ENCODE data around the gene INHBA. TPM values are rescaled to one million over a fixed set of nuclear protein-coding genes. Genes with fewer than 3 reads are reported as not detected.

The INHBA gene
- total RNA-seq, 1 experiment from 2014 or later, result 0.28 TPM

DNA sequence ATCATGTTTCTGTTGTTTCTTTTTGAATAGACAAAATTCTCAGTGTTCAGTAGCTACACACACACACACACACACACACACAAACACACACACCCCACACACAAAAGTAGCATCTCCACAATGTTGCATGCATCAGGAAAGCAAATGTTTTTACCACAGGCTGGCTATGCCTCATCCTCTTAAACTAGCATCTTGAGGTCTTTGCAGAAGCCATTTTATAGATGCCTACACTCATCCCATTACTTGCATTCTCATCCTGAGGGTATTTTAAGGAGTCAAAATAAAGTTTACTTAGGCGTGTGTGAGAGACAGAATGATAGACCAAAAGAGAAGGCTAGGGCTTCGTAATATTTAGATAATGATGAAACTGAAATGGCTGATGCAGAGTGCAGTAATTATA, 7.9 kb upstream of the INHBA start:
- DNase-seq (ENCODE audit: low read depth, low spot score) (no peak), ATAC-seq (no peak)
- CTCF ChIA-PET, result interaction anchor here (0.6 kb wide), 1 partner anchor 1527 kb away, joined by 3 read pairs; no protein-coding TSS in a partner anchor
- BruUV-seq (replicated peaks), result no TSS peak
- intact Hi-C loops (cut with micrococcal nuclease; ENCODE audit: unreplicated experiment) (no loop called here), in situ Hi-C loops (cut with HindIII; ENCODE audit: low pct_unique_long_range_greater_than_20kb, low sequenced_read_pairs) (no loop called here)
- TF ChIP-seq, protein P1, sequence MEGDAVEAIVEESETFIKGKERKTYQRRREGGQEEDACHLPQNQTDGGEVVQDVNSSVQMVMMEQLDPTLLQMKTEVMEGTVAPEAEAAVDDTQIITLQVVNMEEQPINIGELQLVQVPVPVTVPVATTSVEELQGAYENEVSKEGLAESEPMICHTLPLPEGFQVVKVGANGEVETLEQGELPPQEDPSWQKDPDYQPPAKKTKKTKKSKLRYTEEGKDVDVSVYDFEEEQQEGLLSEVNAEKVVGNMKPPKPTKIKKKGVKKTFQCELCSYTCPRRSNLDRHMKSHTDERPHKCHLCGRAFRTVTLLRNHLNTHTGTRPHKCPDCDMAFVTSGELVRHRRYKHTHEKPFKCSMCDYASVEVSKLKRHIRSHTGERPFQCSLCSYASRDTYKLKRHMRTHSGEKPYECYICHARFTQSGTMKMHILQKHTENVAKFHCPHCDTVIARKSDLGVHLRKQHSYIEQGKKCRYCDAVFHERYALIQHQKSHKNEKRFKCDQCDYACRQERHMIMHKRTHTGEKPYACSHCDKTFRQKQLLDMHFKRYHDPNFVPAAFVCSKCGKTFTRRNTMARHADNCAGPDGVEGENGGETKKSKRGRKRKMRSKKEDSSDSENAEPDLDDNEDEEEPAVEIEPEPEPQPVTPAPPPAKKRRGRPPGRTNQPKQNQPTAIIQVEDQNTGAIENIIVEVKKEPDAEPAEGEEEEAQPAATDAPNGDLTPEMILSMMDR (IDR thresholded peaks at IDR 0.05), result no peak
- no peak for TF ChIP-seq POLR2AphosphoS5 (IDR thresholded peaks at IDR 0.05; ENCODE audit: low read depth, low read length)
- TF ChIP-seq, protein P2, sequence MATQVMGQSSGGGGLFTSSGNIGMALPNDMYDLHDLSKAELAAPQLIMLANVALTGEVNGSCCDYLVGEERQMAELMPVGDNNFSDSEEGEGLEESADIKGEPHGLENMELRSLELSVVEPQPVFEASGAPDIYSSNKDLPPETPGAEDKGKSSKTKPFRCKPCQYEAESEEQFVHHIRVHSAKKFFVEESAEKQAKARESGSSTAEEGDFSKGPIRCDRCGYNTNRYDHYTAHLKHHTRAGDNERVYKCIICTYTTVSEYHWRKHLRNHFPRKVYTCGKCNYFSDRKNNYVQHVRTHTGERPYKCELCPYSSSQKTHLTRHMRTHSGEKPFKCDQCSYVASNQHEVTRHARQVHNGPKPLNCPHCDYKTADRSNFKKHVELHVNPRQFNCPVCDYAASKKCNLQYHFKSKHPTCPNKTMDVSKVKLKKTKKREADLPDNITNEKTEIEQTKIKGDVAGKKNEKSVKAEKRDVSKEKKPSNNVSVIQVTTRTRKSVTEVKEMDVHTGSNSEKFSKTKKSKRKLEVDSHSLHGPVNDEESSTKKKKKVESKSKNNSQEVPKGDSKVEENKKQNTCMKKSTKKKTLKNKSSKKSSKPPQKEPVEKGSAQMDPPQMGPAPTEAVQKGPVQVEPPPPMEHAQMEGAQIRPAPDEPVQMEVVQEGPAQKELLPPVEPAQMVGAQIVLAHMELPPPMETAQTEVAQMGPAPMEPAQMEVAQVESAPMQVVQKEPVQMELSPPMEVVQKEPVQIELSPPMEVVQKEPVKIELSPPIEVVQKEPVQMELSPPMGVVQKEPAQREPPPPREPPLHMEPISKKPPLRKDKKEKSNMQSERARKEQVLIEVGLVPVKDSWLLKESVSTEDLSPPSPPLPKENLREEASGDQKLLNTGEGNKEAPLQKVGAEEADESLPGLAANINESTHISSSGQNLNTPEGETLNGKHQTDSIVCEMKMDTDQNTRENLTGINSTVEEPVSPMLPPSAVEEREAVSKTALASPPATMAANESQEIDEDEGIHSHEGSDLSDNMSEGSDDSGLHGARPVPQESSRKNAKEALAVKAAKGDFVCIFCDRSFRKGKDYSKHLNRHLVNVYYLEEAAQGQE (IDR thresholded peaks at IDR 0.05; ENCODE audit: insufficient read depth in 1 of 2, low read depth in 2 of 2, low read length in 1 of 2), result no peak
- no peak for TF ChIP-seq TCF7L2 (IDR thresholded peaks at IDR 0.05; ENCODE audit: low read depth, low read length)
- TF ChIP-seq SIN3A (IDR thresholded peaks at IDR 0.05; ENCODE audit: borderline replicate concordance, insufficient read depth, low read depth, low read length), result no peak
- H3K27ac ChIP-seq (ENCODE audit: low read length), result no peak overlapping the region
- H3K27me3 ChIP-seq (ENCODE audit: control insufficient read depth, insufficient read depth, low read length), result 0 out of 2 replicates have a peak, but pooled peaks cover 3% of the 10 kb centered on the region
- no peaks in the 10 kb centered on the region for H3K4me1 ChIP-seq (ENCODE audit: control insufficient read depth, insufficient read depth, low read length)
- POLR2A ChIA-PET, result no interaction called here
- no peaks in the 10 kb centered on the region for H3K36me3 ChIP-seq (ENCODE audit: control insufficient read depth, insufficient read depth, low read length)
- H3K4me3 ChIP-seq (ENCODE audit: low read depth in 2 of 2, low read length in 2 of 2), result no peak overlapping the region
- H3K9me3 ChIP-seq (ENCODE audit: control insufficient read depth, insufficient read depth, low read depth, low read length), result no peaks in the 10 kb centered on the region

DNA sequence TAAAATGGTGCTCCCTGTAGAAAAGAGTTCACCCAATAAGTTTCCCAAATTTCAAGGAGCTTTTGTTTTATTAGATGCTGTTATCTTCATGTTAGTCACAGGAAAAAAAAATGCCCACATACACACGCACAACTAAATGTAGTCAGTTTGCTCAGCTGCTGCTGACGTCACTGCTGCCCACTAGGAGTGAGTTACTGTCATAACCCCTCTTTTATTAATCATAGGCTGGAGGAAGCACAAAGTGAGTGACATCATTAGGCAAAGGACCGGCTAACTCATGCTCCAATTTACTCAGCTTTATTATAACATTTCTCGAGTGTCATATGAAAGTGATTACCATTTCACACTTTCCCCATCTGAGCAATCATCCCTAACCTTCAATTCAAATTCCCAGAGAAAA, 6.7 kb upstream of the INHBA start:
- BruUV-seq (replicated peaks), result no TSS peak
- no peaks in the 10 kb centered on the region for H3K36me3 ChIP-seq (ENCODE audit: control insufficient read depth, insufficient read depth, low read length)
- ChIA-PET POLR2A (no interaction called here), CTCF (no interaction called here)
- no peak for TF ChIP-seq SIN3A (IDR thresholded peaks at IDR 0.05; ENCODE audit: borderline replicate concordance, insufficient read depth, low read depth, low read length)
- TF ChIP-seq, protein P1 (IDR thresholded peaks at IDR 0.05), result no peak
- TF ChIP-seq, protein P2 (IDR thresholded peaks at IDR 0.05; ENCODE audit: insufficient read depth in 1 of 2, low read depth in 2 of 2, low read length in 1 of 2), result no peak
- TF ChIP-seq POLR2AphosphoS5 (IDR thresholded peaks at IDR 0.05; ENCODE audit: low read depth, low read length), result no peak
- no peak for TF ChIP-seq TCF7L2 (IDR thresholded peaks at IDR 0.05; ENCODE audit: low read depth, low read length)
- H3K4me3 ChIP-seq (ENCODE audit: low read depth in 2 of 2, low read length in 2 of 2), result no peak overlapping the region
- intact Hi-C loops (cut with micrococcal nuclease; ENCODE audit: unreplicated experiment), result loop anchor here (5.0 kb wide), 1 partner anchor 1382 kb away; no protein-coding TSS in a partner anchor
- no peaks in the 10 kb centered on the region for H3K4me1 ChIP-seq (ENCODE audit: control insufficient read depth, insufficient read depth, low read length)
- H3K9me3 ChIP-seq (ENCODE audit: control insufficient read depth, insufficient read depth, low read depth, low read length), result no peaks in the 10 kb centered on the region
- H3K27me3 ChIP-seq (ENCODE audit: control insufficient read depth, insufficient read depth, low read length), result 0 out of 2 replicates have a peak, but pooled peaks cover 3% of the 10 kb centered on the region
- DNase-seq (ENCODE audit: low read depth, low spot score) (no peak), ATAC-seq (no peak)
- in situ Hi-C loops (cut with HindIII; ENCODE audit: low pct_unique_long_range_greater_than_20kb, low sequenced_read_pairs), result no loop called here
- H3K27ac ChIP-seq (ENCODE audit: low read length), result no peak overlapping the region

Data from Panc1 (cell line).